Activated T-helper 17 cell treated with anti-CD3 and anti-CD28 coated beads, Interleukin-2, amount 50 U/mL, for 72 hours (primary cell): ENCODE data around the gene MAGI1. TPM values are rescaled to one million over a fixed set of nuclear protein-coding genes. Genes with fewer than 3 reads are reported as not detected.

Experiments
- ATAC-seq: fragments of 150-1000 bp; cut with Tn5 transposase; replicated peaks from 2 replicates; pipeline ENCODE4 v1.10.0; 2021; ENCODE audit warnings: mild to moderate bottlenecking, moderate library complexity
- H3K27ac Mint-ChIP-seq: one replicate; pipeline ENCODE4 v1.8.0; 2022; ENCODE audit warnings: mixed read lengths
- H3K27me3 Mint-ChIP-seq: one replicate; pipeline ENCODE4 v1.8.0; 2022; ENCODE audit warnings: mixed read lengths
- H3K36me3 Mint-ChIP-seq: one replicate; pipeline ENCODE4 v1.8.0; 2022; ENCODE audit warnings: low read depth, mild to moderate bottlenecking, mixed read lengths
- H3K4me1 Mint-ChIP-seq: one replicate; pipeline ENCODE4 v1.8.0; 2022; ENCODE audit warnings: mixed read lengths
- H3K4me3 Mint-ChIP-seq: one replicate; pipeline ENCODE4 v1.8.0; 2022; ENCODE audit warnings: mild to moderate bottlenecking, mixed read lengths
- H3K9me3 Mint-ChIP-seq: one replicate; pipeline ENCODE4 v1.8.0; 2022; ENCODE audit warnings: mixed read lengths
- total RNA-seq, 2 donors: library from RNA; stranded (reverse); gene quantifications; one replicate each; pipeline ENCODE4 v1.2.3, GENCODE V29; 2022

MAGI1 gene
- total RNA-seq, 2 donors from 2014 or later = 0.06 TPM; not detected in 1

DNA sequence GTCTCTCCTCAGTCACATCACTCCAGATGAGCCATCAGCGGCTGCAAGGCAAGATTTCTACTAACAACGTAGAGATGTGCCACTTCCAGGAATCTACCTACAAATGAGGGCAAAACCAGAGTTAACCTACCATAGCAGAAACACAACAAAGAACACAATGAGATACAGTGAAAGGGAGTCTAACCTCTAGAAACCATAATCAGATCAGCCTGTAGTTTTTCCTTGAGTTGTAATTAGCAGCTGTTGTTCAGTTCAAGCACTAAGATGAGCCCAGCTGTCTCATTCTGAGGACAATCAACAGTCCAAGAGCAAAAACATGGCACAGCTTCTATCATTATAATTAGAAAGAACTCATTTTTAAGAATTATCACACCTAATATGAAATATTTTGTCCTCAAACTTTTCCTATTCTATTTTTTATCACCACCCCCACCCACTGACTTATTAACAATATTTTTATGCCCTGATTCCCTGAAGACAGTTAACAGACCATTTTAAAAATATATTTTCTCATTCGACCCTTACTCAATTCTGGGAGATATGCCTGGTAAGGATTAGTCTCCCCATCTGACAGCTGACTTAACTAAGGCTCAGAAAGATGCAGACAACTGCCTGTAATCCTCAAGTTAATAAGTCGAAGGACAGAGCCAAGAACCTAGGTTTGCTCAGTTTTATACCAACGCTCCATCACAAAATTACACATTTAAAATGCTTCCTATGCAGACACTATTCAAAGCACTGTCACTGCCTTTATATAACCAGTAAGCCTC is 50.1 kb downstream of the MAGI1 start:
- Mint-ChIP-seq H3K9me3 (no peaks in the 10 kb centered on the region), H3K36me3 (no peaks in the 10 kb centered on the region), H3K4me1 (no peaks in the 10 kb centered on the region), H3K4me3 (no peak overlapping the region), H3K27ac (no peak overlapping the region), H3K27me3 (peaks cover 17% of the 10 kb centered on the region)
- no peak for ATAC-seq

- Mint-ChIP-seq H3K9me3 (no peaks in the 10 kb centered on the region), H3K27me3 (peaks cover 14% of the 10 kb centered on the region)
Measured at GRCh38 chr3:65986285-65986684, 52.4 kb downstream of the MAGI1 start.

GRCh38 chr3:65984975-65985374 is 53.7 kb downstream of the MAGI1 start:
- no peak overlapping the region for H3K27ac Mint-ChIP-seq
- no peak overlapping the region for H3K4me3 Mint-ChIP-seq
- no peaks in the 10 kb centered on the region for H3K4me1 Mint-ChIP-seq
- peaks cover 12% of the 10 kb centered on the region for H3K27me3 Mint-ChIP-seq
- no peak for ATAC-seq
- no peaks in the 10 kb centered on the region for H3K36me3 Mint-ChIP-seq
- H3K9me3 Mint-ChIP-seq = no peaks in the 10 kb centered on the region

More at GRCh38 chr3:65986285-65986684, 52.4 kb downstream of the MAGI1 start:
- no peak overlapping the region for H3K27ac Mint-ChIP-seq
- no peak overlapping the region for H3K4me3 Mint-ChIP-seq
- ATAC-seq = no peak
- H3K36me3 Mint-ChIP-seq = no peaks in the 10 kb centered on the region
- H3K4me1 Mint-ChIP-seq = no peaks in the 10 kb centered on the region

DNA sequence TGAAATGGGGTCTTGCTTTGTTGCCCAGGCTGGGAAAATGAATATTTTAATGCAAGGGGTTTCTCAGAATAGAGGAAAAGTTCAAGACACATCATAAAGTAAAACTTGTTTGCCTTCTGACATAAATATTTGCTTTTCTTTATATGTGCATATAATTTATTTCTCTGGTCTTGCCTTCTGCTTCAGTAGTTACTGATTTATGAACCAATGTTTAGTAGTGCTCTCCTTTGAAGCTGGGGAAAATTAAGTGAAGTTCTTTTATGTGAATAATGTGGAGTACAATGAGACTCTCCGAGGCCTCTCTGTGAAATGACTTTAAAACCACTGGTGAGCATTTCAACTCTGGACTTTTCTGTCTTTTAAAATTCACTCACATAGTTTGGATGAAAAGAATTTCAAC is 55.6 kb downstream of the MAGI1 start:
- no peak overlapping the region for H3K27ac Mint-ChIP-seq
- no peak for ATAC-seq
- no peaks in the 10 kb centered on the region for H3K9me3 Mint-ChIP-seq
- no peaks in the 10 kb centered on the region for H3K36me3 Mint-ChIP-seq
- peaks cover 4% of the 10 kb centered on the region for H3K27me3 Mint-ChIP-seq
- no peaks in the 10 kb centered on the region for H3K4me1 Mint-ChIP-seq
- H3K4me3 Mint-ChIP-seq = no peak overlapping the region

- H3K27me3 Mint-ChIP-seq = peaks cover 8% of the 10 kb centered on the region
- no peak overlapping the region for H3K4me3 Mint-ChIP-seq
- H3K27ac Mint-ChIP-seq = no peak overlapping the region
- H3K36me3 Mint-ChIP-seq = no peaks in the 10 kb centered on the region
- peaks cover 5% of the 10 kb centered on the region for H3K4me1 Mint-ChIP-seq
- peaks cover 4% of the 10 kb centered on the region for H3K9me3 Mint-ChIP-seq
- no peak for ATAC-seq
Measured at GRCh38 chr3:65979731-65980130, 59.0 kb downstream of the MAGI1 start.

DNA sequence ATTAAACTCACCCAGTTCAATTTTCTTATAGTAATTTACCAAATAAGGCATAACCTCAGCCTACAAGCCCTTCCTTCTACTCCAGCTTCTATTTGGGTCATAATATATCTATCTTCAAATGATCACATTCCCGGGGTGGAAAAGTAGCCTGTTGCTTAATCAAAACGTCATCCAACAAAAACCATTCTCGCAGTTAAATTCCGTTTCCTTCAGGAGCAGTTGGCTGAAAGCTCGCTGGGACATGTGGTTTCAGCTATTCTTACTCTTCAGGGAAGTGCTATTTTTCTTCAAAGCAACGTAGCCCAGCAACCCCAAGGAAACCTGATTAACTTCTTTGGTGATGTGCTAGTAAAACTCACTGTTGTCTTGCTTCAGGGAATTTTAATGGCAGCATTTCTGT is 59.6 kb downstream of the MAGI1 start:
- peaks cover 5% of the 10 kb centered on the region for H3K4me1 Mint-ChIP-seq
- H3K4me3 Mint-ChIP-seq = no peak overlapping the region
- no peaks in the 10 kb centered on the region for H3K36me3 Mint-ChIP-seq
- H3K27ac Mint-ChIP-seq = no peak overlapping the region
- no peak for ATAC-seq
- H3K27me3 Mint-ChIP-seq = peaks cover 8% of the 10 kb centered on the region
- H3K9me3 Mint-ChIP-seq = peaks cover 4% of the 10 kb centered on the region

- peaks cover 4% of the 10 kb centered on the region for H3K9me3 Mint-ChIP-seq
- H3K4me1 Mint-ChIP-seq = peaks cover 5% of the 10 kb centered on the region
- peaks cover 8% of the 10 kb centered on the region for H3K27me3 Mint-ChIP-seq
- no peak for ATAC-seq
- H3K27ac Mint-ChIP-seq = no peak overlapping the region
- no peaks in the 10 kb centered on the region for H3K36me3 Mint-ChIP-seq
- H3K4me3 Mint-ChIP-seq = no peak overlapping the region
Measured at GRCh38 chr3:65978116-65978515, 60.6 kb downstream of the MAGI1 start.

DNA sequence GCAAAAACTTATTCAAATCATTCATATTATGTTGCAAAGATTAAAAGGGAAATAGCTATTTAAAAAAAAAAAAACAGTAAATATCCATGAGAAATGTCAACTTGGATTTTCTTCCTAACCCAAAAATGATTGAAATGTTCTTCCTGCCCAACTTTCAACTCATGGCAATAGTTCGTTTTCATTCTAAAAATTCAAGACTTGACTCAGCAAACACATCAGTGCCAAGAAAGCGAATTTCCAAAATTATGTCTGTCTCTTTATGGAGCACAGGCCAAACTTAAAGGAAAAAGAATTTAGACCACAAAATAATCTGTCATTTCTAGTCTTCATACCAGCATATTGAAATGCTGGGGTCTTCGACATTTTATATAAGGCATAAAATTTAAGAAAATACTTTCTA is 63.7 kb downstream of the MAGI1 start:
- Mint-ChIP-seq H3K4me3 (no peak overlapping the region), H3K36me3 (no peaks in the 10 kb centered on the region), H3K4me1 (peaks cover 5% of the 10 kb centered on the region), H3K27ac (no peak overlapping the region), H3K27me3 (peaks cover 8% of the 10 kb centered on the region), H3K9me3 (peaks cover 4% of the 10 kb centered on the region)
- ATAC-seq = no peak

DNA sequence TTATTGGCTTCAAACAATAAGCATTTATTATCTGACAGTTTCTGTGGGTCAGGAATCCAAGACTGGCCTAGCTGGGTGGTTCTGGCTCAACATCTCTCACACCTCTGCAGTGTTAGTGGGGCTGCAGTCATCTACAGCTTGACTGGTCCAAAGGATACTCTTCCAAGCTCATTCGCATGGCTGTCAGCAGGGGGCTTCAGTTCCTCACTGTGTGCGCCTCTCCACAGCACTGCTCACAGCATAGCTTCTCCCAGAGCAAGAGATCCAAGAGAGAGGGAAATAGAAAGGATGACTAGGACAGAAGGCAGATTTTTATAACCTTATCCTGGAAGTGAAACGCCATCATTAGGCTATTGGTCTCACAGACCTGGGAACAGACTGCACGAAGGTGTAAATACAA is 64.2 kb downstream of the MAGI1 start:
- Mint-ChIP-seq H3K4me3 (no peak overlapping the region), H3K9me3 (peaks cover 4% of the 10 kb centered on the region), H3K27ac (no peak overlapping the region), H3K27me3 (peaks cover 8% of the 10 kb centered on the region), H3K36me3 (no peaks in the 10 kb centered on the region), H3K4me1 (peaks cover 5% of the 10 kb centered on the region)
- no peak for ATAC-seq

GRCh38 chr3:65972765-65973164 is 66.0 kb downstream of the MAGI1 start:
- Mint-ChIP-seq H3K27ac (no peak overlapping the region), H3K36me3 (no peaks in the 10 kb centered on the region), H3K27me3 (peaks cover 7% of the 10 kb centered on the region), H3K9me3 (peaks cover 2% of the 10 kb centered on the region), H3K4me1 (peaks cover 3% of the 10 kb centered on the region), H3K4me3 (no peak overlapping the region)
- no peak for ATAC-seq

DNA sequence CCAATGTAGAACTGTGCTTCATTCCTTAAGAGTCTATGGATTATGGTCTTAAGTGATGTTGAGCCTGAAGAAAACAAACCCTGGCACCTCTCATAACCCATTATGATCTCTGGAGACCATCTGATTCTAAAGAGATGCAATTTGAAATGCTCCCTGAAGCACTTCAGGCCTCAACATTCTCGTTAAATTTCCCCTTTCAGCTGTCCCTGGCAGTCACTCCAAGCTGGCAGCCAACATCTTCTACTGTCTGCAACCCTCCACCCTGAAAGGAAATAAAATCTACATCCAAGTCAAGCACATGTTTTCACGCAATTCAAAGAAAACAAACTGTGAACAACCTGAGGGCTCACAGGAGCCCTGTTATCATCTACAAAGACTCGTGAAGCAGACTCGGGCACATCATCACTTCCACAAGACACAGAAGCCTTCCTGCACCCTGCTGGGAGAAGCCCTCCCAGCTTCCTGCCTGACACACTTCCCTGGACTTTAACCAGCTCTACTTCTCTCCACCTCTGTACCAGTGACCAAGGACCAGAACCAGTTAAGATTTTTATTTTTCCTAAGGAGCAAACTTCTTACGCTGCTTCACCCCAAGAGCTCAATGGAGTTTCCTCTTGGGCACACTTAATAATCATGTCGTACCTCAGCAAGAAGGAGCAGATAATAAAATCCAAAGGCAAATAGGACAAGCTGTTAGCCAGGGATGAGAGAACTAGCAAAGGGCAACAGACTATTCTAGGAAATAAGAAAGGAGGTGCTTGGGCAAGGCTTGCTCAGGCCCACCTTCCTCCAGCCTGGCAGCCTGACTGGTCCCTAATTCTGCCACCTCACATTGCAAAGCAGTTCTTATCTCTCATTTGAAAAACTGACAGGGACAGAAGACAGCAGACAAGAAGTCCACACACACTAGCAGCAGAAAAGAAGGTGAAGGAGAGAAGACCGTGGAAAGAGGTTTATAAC is 67.1 kb downstream of the MAGI1 start:
- Mint-ChIP-seq H3K27ac (no peak overlapping the region), H3K4me3 (no peak overlapping the region), H3K4me1 (no peaks in the 10 kb centered on the region), H3K9me3 (no peaks in the 10 kb centered on the region), H3K27me3 (peaks cover 8% of the 10 kb centered on the region), H3K36me3 (no peaks in the 10 kb centered on the region)
- ATAC-seq = no peak

- ATAC-seq = no peak
- H3K27ac Mint-ChIP-seq = no peak overlapping the region
- no peaks in the 10 kb centered on the region for H3K9me3 Mint-ChIP-seq
- peaks cover 8% of the 10 kb centered on the region for H3K27me3 Mint-ChIP-seq
- peaks cover 8% of the 10 kb centered on the region for H3K4me1 Mint-ChIP-seq
- no peak overlapping the region for H3K4me3 Mint-ChIP-seq
- no peaks in the 10 kb centered on the region for H3K36me3 Mint-ChIP-seq
Measured at GRCh38 chr3:65968996-65969395, 69.7 kb downstream of the MAGI1 start.

- ATAC-seq = no peak
- no peaks in the 10 kb centered on the region for H3K36me3 Mint-ChIP-seq
- H3K9me3 Mint-ChIP-seq = no peaks in the 10 kb centered on the region
- H3K4me1 Mint-ChIP-seq = peaks cover 12% of the 10 kb centered on the region
- no peak overlapping the region for H3K27ac Mint-ChIP-seq
- peaks cover 8% of the 10 kb centered on the region for H3K27me3 Mint-ChIP-seq
- H3K4me3 Mint-ChIP-seq = no peak overlapping the region
Measured at GRCh38 chr3:65967451-65967850, 71.3 kb downstream of the MAGI1 start.

- H3K36me3 Mint-ChIP-seq = no peaks in the 10 kb centered on the region
- H3K4me1 Mint-ChIP-seq = peaks cover 12% of the 10 kb centered on the region
- no peaks in the 10 kb centered on the region for H3K9me3 Mint-ChIP-seq
- peak overlapping the region; percentile 56 for H3K4me3 Mint-ChIP-seq
- no peak for ATAC-seq
- peaks cover 12% of the 10 kb centered on the region for H3K27me3 Mint-ChIP-seq
- H3K27ac Mint-ChIP-seq = peak overlapping the region; percentile 87
Measured at GRCh38 chr3:65964838-65965237, 73.9 kb downstream of the MAGI1 start.
